Activated CD4-positive, alpha-beta T cell treated with anti-CD3 and anti-CD28 coated beads for 24 hours (primary cell): ENCODE results near the gene VILL.
"Not testable (repeated sequence)": the region's sequence is repeated elsewhere in the genome, so short reads cannot be mapped to it uniquely, and the experiment has no call there.

Source experiments
- DNase-seq, 2 donors: peaks; one replicate each; pipeline ENCODE4 v3.0.0-alpha.2; 2020; ENCODE audit warnings: low read depth in 2 of 2

Gene VILL

GRCh38 chr3:38036286-38036685, 45.7 kb downstream of the VILL start:
- no peak for DNase-seq

DNA sequence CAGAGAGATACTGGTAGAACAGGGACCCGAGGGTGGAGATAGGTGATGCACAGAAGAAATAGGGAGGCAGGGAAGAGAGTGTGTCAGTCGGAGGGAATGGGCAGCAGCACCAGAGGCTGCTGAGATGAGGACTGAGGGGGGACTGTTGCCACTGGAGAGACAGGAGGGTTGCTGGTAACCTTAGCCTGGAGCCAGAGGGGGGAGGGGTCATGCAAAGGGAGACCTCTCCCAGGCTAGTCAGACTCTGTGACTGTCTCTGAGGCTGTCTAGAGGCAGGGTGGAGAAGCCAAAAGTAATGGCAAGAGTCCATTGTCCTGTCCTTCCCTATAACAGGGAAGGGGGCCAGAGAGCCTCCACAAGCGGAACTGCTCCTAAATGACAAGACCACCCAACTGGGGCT, 46.3 kb downstream of the VILL start:
- DNase-seq: no peak

GRCh38 chr3:38038447-38038911, 47.9 kb downstream of the VILL start:
- no peak for DNase-seq

DNA sequence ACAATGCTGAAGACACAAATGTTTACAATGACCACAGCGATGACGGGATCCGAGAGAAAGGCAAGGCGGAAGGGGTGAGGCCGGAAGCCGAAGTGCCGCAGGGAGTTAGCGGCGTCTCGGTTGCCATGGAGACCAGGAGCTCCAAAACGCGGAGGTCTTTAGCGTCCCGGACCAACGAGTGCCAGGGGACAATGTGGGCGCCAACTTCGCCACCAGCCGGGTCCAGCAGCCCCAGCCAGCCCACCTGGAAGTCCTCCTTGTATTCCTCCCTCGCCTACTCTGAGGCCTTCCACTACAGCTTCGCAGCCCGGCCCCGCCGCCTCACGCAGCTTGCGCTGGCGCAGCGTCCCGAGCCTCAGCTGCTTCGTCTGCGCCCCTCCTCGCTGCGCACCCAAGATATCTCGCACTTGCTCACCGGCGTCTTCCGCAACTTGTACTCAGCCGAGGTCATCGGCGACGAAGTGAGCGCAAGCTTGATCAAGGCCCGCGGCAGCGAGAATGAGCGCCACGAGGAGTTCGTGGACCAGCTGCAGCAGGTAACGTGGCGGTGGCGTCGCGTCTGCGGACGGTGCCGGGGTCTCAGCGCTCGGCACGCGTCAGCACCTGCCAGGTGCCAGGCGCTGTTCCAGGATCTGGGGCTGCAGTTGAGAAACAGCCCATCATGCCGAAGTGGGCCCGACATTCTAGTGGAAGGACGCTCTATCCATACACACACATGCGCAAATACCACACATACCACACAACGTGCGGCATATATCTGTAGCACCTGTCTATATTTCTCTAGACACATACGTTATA, 48.7 kb downstream of the VILL start, which contains the start of gene DLEC1:
Gene DLEC1, plus strand, starts transcription at position 108 of the 798 bp plus-strand sequence. Its CDS starts 18 bp downstream, at position 126.
- peak; percentile 53 to 58 for DNase-seq

DNA sequence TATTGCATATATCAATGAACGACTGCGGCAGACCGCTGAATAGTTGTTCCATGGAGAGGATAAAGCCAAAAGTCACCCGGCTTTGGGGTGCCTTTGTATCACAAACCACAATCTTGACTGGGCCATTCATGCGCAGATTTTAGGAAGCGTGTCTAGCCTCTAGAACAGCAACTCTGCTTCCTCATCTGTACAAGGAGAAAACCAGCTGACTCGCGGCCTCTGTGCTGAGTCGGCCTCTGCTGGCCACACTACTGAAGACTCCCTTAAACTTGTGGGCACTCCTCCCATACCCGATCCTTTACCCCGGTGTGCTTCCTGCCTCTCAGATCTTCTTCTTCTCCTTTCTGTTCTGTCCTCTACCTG, 49.3 kb downstream of the VILL start:
- DNase-seq: no peak

DNA sequence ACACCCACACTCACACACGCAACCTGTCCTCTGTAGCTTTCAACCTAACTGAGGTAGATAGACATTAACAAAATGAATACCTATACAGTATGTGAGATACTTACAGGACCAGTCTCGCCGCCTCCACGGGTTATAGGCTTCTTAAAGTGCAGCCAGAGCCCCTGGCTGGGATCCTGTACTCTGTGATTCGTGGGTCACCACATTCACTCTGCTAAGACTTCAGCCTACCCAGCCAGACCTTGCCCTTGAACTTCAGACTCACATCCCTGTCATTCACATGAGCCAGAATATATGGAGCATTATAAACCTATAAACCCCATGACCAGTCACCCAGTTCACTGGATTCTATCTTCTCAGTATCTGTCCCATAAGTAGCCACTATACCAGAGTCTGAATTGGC, 49.8 kb downstream of the VILL start:
- no peak for DNase-seq

GRCh38 chr3:38043486-38043885, 52.9 kb downstream of the VILL start:
- no peak for DNase-seq

- no peak for DNase-seq
These were observed 55.4 kb downstream of the VILL start for GRCh38 chr3:38046027-38046426.

GRCh38 chr3:38046821-38047220, 56.2 kb downstream of the VILL start:
- no peak for DNase-seq

DNA sequence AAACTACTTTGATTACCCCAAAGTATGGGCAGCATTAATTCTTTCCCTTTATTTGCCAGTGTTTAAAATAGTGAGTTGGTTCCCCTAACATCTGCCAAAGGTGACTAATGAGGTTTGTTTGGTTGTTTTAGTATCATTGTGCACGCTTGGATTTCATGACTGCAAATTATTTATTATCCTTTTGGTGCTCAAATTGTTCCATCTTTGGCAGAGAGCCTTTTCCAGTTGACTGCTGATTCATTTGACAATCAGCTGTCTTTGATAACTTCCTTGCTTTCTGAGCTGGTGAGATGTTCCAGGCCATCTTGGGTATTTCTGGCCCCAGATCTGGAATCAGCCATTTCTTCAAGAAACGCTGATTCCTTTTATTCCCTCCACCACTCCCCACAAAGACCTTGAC, 57.3 kb downstream of the VILL start:
- DNase-seq: no peak

- no peak for DNase-seq
These were observed 59.0 kb downstream of the VILL start for GRCh38 chr3:38049358-38050126.

DNA sequence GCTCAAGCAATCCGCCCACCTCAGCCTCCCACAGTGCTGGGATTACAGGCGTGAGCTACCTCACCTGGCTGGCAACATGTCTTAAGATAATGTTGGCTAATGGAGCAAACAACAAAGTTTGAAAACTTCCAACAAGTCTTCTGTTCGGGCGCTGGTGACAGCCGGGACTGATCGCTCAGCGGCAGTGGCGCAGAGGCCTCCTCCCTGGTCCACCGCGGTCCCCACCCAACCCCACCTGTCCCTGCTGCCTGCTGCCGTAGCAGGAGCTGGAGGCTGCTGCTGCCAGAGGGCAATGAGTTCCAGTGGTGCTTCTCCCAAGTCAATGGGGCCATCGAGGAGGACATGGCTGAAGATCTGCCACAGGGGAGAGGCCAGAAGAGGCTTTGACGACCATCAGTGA, 60.5 kb downstream of the VILL start:
- no peak for DNase-seq

DNA sequence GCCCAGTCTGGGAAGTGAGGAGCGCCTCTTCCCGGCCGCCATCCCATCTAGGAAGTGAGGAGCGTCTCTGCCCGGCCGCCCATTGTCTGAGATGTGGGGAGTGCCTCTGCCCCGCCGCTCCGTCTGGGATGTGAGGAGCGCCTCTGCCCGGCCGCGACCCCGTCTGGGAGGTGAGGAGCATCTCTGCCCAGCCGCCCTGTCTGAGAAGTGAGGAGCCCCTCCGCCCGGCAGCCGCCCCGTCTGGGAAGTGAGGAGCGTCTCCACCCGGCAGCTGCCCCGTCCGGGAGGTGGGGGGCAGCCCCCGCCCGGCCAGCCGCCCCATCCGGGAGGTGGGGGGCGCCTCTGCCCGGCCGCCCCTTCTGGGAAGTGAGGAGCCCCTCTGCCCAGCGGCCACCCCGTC, 62.7 kb downstream of the VILL start:
- not testable (repeated sequence) for DNase-seq

- not testable (repeated sequence) for DNase-seq
These were observed 63.4 kb downstream of the VILL start for GRCh38 chr3:38053813-38054498.

DNA sequence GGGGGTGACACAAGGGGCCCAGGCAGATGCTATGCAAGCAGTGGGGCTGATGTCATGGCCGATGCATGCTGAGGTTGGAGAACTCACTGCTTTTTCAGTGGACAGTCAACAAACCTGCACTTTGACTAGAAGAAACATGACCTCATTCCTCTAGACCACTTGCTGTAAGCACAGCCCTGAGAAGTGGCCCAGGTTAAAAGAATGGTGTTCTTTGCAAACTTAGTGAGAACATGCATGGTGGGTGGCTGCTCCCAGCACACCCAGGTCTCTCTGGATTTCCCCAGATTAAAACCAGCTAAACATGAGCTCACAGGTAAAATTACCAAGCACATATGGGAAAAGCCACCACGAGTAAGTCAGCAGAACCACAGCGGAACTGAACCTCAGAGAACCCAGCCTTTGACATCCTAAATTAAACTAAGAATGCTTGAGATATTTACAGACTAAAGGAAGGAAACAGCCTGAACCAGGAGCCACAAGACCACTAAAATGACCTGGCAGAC, 64.0 kb downstream of the VILL start:
- no peak for DNase-seq
